Measurements from ENCODE around the gene ADD1. TPM values are rescaled to one million over a fixed set of nuclear protein-coding genes. Genes with fewer than 3 reads are reported as not detected.

The ADD1 gene
- total and polyA plus RNA-seq, 4 experiments from 2014 or later, result 159 to 293 (median 230) TPM

DNA sequence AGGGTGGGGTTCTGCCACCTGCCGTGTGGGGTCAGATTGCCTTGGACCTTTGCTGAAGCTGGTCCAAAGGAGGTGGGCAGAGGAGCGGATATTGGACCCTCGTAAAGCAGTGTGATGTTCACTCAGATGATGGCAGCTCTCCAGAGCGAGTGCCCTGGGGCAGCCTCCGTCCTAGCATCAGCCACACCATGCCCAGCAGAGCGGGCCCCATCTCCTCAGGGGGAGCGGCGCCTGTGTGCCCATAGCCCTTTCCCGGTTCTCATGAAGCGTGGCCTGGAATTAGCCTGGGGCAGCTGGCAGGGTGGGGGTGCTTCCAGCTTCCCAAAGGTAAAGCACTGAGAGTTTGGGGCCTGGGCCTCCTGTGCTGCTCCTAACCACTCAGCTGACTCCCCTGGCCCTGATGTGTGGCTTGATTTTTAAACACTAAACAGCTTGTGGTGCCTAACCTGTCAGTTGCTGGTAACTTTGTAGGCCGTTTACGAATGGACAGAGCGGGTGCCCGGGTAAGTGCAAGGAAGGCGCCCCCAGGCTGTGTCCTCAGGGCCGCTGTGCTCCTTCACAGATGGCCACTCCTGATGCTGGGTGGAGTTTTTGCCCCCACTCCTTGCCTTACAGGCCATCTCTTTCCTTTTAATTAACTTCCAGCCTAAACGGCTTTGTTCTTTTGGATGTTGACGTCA, 83.5 kb downstream of the ADD1 start:
- no peak for DNase-seq
- intact Hi-C loops (cut with micrococcal nuclease), result no loop called here
- Mint-ChIP-seq H3K4me1 (peaks cover 13 to 28% (median 21%) of the 10 kb centered on the region in 4 donors), H3K36me3 (peaks cover 14 to 69% of the 10 kb centered on the region in 2 donors), H3K27me3 (no peaks in the 10 kb centered on the region), H3K4me3 (no peak overlapping the region), H3K27ac (peak overlapping the region in 2 of 7 donors; percentile 46 to 67), H3K9me3 (peaks cover 0 to 3% (median 0%) of the 10 kb centered on the region in 8 donors)
- Histone ChIP-seq H3K4me1 (ENCODE audit: insufficient read depth, low read length) (peaks cover 26% of the 10 kb centered on the region), H3K27me3 (ENCODE audit: insufficient read depth, low read length) (no peaks in the 10 kb centered on the region), H3K27ac (ENCODE audit: low read depth, low read length) (no peak overlapping the region), H3K4me3 (ENCODE audit: low read length in 2 of 2) (no peak overlapping the region), H3K9me3 (ENCODE audit: control insufficient read depth in 1 of 2, low read length in 2 of 2) (no peaks in the 10 kb centered on the region), H3K36me3 (ENCODE audit: insufficient read depth, low read length) (peaks cover 67% of the 10 kb centered on the region)
- ChIA-PET CTCF (ENCODE audit: partially characterized antibody) (no interaction called here), POLR2A (ENCODE audit: partially characterized antibody) (interaction anchor here (0.9 to 2.2 kb wide), 2 partner anchors 8 to 10 kb away, joined by 3 to 5 read pairs; no protein-coding TSS in a partner anchor)

GRCh38 chr4:2927696-2928075, 84.0 kb downstream of the ADD1 start:
- Mint-ChIP-seq H3K4me3 (no peak overlapping the region), H3K36me3 (peaks cover 14 to 64% of the 10 kb centered on the region in 2 donors), H3K27ac (peak overlapping the region in 1 of 7 donors; percentile 59), H3K9me3 (peaks cover 0 to 3% (median 0%) of the 10 kb centered on the region in 8 donors), H3K27me3 (no peaks in the 10 kb centered on the region), H3K4me1 (peaks cover 12 to 28% (median 20%) of the 10 kb centered on the region in 4 donors)
- intact Hi-C loops (cut with micrococcal nuclease), result no loop called here
- no peaks in the 10 kb centered on the region for H3K9me3 ChIP-seq (ENCODE audit: control insufficient read depth in 1 of 2, low read length in 2 of 2)
- no peak for DNase-seq
- peaks cover 67% of the 10 kb centered on the region for H3K36me3 ChIP-seq (ENCODE audit: insufficient read depth, low read length)
- H3K27me3 ChIP-seq (ENCODE audit: insufficient read depth, low read length), result no peaks in the 10 kb centered on the region
- ChIA-PET POLR2A (ENCODE audit: partially characterized antibody) (interaction anchor here (0.7 to 2.2 kb wide), 3 partner anchors 8 to 16 kb away, joined by 3 to 5 read pairs (median 3); no protein-coding TSS in a partner anchor), CTCF (ENCODE audit: partially characterized antibody) (no interaction called here)
- no peak overlapping the region for H3K4me3 ChIP-seq (ENCODE audit: low read length in 2 of 2)
- H3K4me1 ChIP-seq (ENCODE audit: insufficient read depth, low read length), result peaks cover 26% of the 10 kb centered on the region
- no peak overlapping the region for H3K27ac ChIP-seq (ENCODE audit: low read depth, low read length)

GRCh38 chr4:2928242-2929176, 84.9 kb downstream of the ADD1 start:
- POLR2A ChIA-PET (ENCODE audit: partially characterized antibody), result interaction anchor here (0.7 to 2.2 kb wide), 2 partner anchors 9 to 17 kb away, joined by 3 to 5 read pairs; no protein-coding TSS in a partner anchor
- Histone ChIP-seq H3K27me3 (ENCODE audit: insufficient read depth, low read length) (no peaks in the 10 kb centered on the region), H3K4me1 (ENCODE audit: insufficient read depth, low read length) (peaks cover 26% of the 10 kb centered on the region), H3K4me3 (ENCODE audit: low read length in 2 of 2) (no peak overlapping the region), H3K27ac (ENCODE audit: low read depth, low read length) (no peak overlapping the region), H3K36me3 (ENCODE audit: insufficient read depth, low read length) (peaks cover 67% of the 10 kb centered on the region), H3K9me3 (ENCODE audit: control insufficient read depth in 1 of 2, low read length in 2 of 2) (no peaks in the 10 kb centered on the region)
- H3K4me3 Mint-ChIP-seq, result no peak overlapping the region
- no peak for DNase-seq
- intact Hi-C loops (cut with micrococcal nuclease), result no loop called here
- no peaks in the 10 kb centered on the region for H3K27me3 Mint-ChIP-seq
- H3K36me3 Mint-ChIP-seq, result peaks cover 14 to 65% of the 10 kb centered on the region in 2 donors
- H3K9me3 Mint-ChIP-seq, result peaks cover 0 to 3% (median 0%) of the 10 kb centered on the region in 8 donors
- peak overlapping the region in 4 of 7 donors; percentile 32 to 89 (median 68) for H3K27ac Mint-ChIP-seq
- peaks cover 14 to 28% (median 20%) of the 10 kb centered on the region in 4 donors for H3K4me1 Mint-ChIP-seq
- CTCF ChIA-PET (ENCODE audit: partially characterized antibody), result no interaction called here

- Mint-ChIP-seq H3K4me1 (peaks cover 13 to 25% (median 17%) of the 10 kb centered on the region in 4 donors), H3K36me3 (peaks cover 14 to 62% of the 10 kb centered on the region in 2 donors), H3K4me3 (no peak overlapping the region), H3K27ac (peak overlapping the region in 3 of 7 donors; percentile 29 to 72 (median 53)), H3K27me3 (no peaks in the 10 kb centered on the region), H3K9me3 (peaks cover 0 to 3% (median 0%) of the 10 kb centered on the region in 8 donors)
- no peaks in the 10 kb centered on the region for H3K9me3 ChIP-seq (ENCODE audit: control insufficient read depth in 1 of 2, low read length in 2 of 2)
- H3K27me3 ChIP-seq (ENCODE audit: insufficient read depth, low read length), result no peaks in the 10 kb centered on the region
- peaks cover 29% of the 10 kb centered on the region for H3K4me1 ChIP-seq (ENCODE audit: insufficient read depth, low read length)
- no peak overlapping the region for H3K27ac ChIP-seq (ENCODE audit: low read depth, low read length)
- ChIA-PET POLR2A (ENCODE audit: partially characterized antibody) (no interaction called here), CTCF (ENCODE audit: partially characterized antibody) (interaction anchor here (1.2 kb wide), 1 partner anchor 28 kb away, joined by 3 read pairs; no protein-coding TSS in a partner anchor)
- peaks cover 59% of the 10 kb centered on the region for H3K36me3 ChIP-seq (ENCODE audit: insufficient read depth, low read length)
- intact Hi-C loops (cut with micrococcal nuclease), result no loop called here
- no peak for DNase-seq
- H3K4me3 ChIP-seq (ENCODE audit: low read length in 2 of 2), result no peak overlapping the region
These were observed 85.8 kb downstream of the ADD1 start for GRCh38 chr4:2929469-2929868.

DNA sequence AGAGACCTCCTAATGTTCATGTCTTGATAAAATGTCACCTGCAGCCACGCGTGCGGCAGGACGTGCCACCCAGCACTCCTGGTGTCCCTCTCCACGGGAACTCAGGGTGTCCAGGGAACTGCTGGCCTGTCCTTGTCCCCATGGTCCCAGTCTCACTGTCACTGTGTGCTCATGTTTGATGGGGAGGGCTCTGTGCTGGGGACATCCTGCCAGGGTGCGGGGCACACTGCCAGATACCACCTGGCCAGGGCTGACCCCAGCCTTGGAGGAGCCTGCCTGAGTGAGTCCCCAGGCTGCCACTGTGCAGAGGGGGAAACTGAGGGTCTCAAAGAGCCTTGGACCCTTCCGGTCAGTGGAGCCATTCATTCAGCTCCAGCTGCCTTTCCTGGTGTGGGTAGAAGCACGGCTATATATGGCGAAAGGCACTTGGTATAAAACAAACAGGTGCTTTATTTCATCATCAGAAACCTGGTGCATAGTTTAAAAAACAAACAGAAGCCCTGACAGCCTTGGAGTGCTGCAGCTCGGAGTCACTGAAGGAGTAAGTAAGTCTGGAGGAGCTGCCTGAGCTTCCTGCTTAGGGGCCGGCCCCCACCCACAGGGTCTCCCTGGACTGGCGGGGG, 86.6 kb downstream of the ADD1 start:
- Mint-ChIP-seq H3K4me1 (peaks cover 13 to 25% (median 18%) of the 10 kb centered on the region in 4 donors), H3K27me3 (no peaks in the 10 kb centered on the region), H3K27ac (peak overlapping the region in 5 of 7 donors; percentile 29 to 75 (median 64)), H3K36me3 (peaks cover 14 to 59% of the 10 kb centered on the region in 2 donors), H3K4me3 (peak overlapping the region in 1 of 8 donors; percentile 6), H3K9me3 (peaks cover 0 to 3% (median 0%) of the 10 kb centered on the region in 8 donors)
- ChIA-PET CTCF (ENCODE audit: partially characterized antibody) (interaction anchor here (1.0 to 1.2 kb wide), 2 partner anchors 27 to 166 kb away, joined by 3 read pairs; no protein-coding TSS in a partner anchor), POLR2A (ENCODE audit: partially characterized antibody) (interaction anchor here (1.4 kb wide), 1 partner anchor 166 kb away, joined by 3 read pairs; no protein-coding TSS in a partner anchor)
- intact Hi-C loops (cut with micrococcal nuclease), result loop anchor here (5.0 to 10.0 kb wide), 3 partner anchors 183 to 513 kb away; partner anchors contain the start of genes CFAP99, FAM193A and ZFYVE28
- H3K36me3 ChIP-seq (ENCODE audit: insufficient read depth, low read length), result peaks cover 52% of the 10 kb centered on the region
- no peak for DNase-seq
- no peak overlapping the region for H3K27ac ChIP-seq (ENCODE audit: low read depth, low read length)
- peaks cover 29% of the 10 kb centered on the region for H3K4me1 ChIP-seq (ENCODE audit: insufficient read depth, low read length)
- no peak overlapping the region for H3K4me3 ChIP-seq (ENCODE audit: low read length in 2 of 2)
- H3K9me3 ChIP-seq (ENCODE audit: control insufficient read depth in 1 of 2, low read length in 2 of 2), result no peaks in the 10 kb centered on the region
- no peaks in the 10 kb centered on the region for H3K27me3 ChIP-seq (ENCODE audit: insufficient read depth, low read length)

- DNase-seq, result no peak
- ChIA-PET POLR2A (ENCODE audit: partially characterized antibody) (interaction anchor here (1.0 to 1.9 kb wide), 3 partner anchors 8 to 166 kb away, joined by 3 to 12 read pairs (median 4); no protein-coding TSS in a partner anchor), CTCF (ENCODE audit: partially characterized antibody) (interaction anchor here (1.0 to 1.4 kb wide), 2 partner anchors 23 to 167 kb away, joined by 3 to 5 read pairs; no protein-coding TSS in a partner anchor)
- H3K4me3 ChIP-seq (ENCODE audit: low read length in 2 of 2), result no peak overlapping the region
- peak overlapping the region in 1 of 8 donors; percentile 73 for H3K4me3 Mint-ChIP-seq
- no peaks in the 10 kb centered on the region for H3K9me3 ChIP-seq (ENCODE audit: control insufficient read depth in 1 of 2, low read length in 2 of 2)
- peaks cover 18 to 32% (median 24%) of the 10 kb centered on the region in 4 donors for H3K4me1 Mint-ChIP-seq
- peaks cover 14 to 59% of the 10 kb centered on the region in 2 donors for H3K36me3 Mint-ChIP-seq
- peak overlapping the region in 5 of 7 donors; percentile 29 to 95 (median 87) for H3K27ac Mint-ChIP-seq
- H3K27me3 ChIP-seq (ENCODE audit: insufficient read depth, low read length), result no peaks in the 10 kb centered on the region
- intact Hi-C loops (cut with micrococcal nuclease), result loop anchor here (1.0 to 10.0 kb wide), 4 partner anchors 167 to 514 kb away; partner anchors contain the start of genes CFAP99, FAM193A and ZFYVE28
- peaks cover 46% of the 10 kb centered on the region for H3K36me3 ChIP-seq (ENCODE audit: insufficient read depth, low read length)
- H3K27me3 Mint-ChIP-seq, result no peaks in the 10 kb centered on the region
- H3K9me3 Mint-ChIP-seq, result peaks cover 0 to 3% (median 0%) of the 10 kb centered on the region in 8 donors
- H3K4me1 ChIP-seq (ENCODE audit: insufficient read depth, low read length), result peaks cover 36% of the 10 kb centered on the region
- H3K27ac ChIP-seq (ENCODE audit: low read depth, low read length), result peak overlapping the region; percentile 70
These were observed 87.3 kb downstream of the ADD1 start for GRCh38 chr4:2930758-2931511.
